C4-2B (cell line): ENCODE results near the gene DEPP1.

Source experiments
- H3K27ac ChIP-seq: fragments of 450-650 bp; 2 replicates; pipeline ENCODE4 v1.5.1; 2017
- CTCF ChIP-seq: fragments of 450-650 bp; conservative IDR thresholded peaks from 2 replicates; pipeline ENCODE4 v1.5.1; 2017; ENCODE audit warnings: mild to moderate bottlenecking
- ZFX ChIP-seq: fragments of 450-650 bp; IDR thresholded peaks from 2 replicates; pipeline ENCODE4 v1.6.1; 2017

Gene DEPP1

GRCh38 chr10:44960482-44961229 lies 18.0 kb downstream of the DEPP1 start:
- no peak overlapping the region for H3K27ac ChIP-seq
- no peak for TF ChIP-seq ZFX
- no peak for TF ChIP-seq CTCF

- H3K27ac ChIP-seq = peak overlapping the region; percentile 87; the same call in 1 of the 2 replicates
- TF ChIP-seq ZFX (no peak), CTCF (no peak)
These were observed 18.5 kb downstream of the DEPP1 start for GRCh38 chr10:44960088-44960460.

- peak within 1 kb of the TSS; percentile 87 for H3K27ac ChIP-seq
- TF ChIP-seq CTCF = no peak
- TF ChIP-seq ZFX = peak; percentile 92
These were observed 19.1 kb downstream of the DEPP1 start, which contains the start of gene RASSF4 for GRCh38 chr10:44959247-44960087. RASSF4 (plus strand) TSS chr10:44959802; CDS start chr10:44970203, 10,401 bp downstream.

GRCh38 chr10:44958898-44959246 lies 19.7 kb downstream of the DEPP1 start:
- peak overlapping the region; percentile 87 for H3K27ac ChIP-seq
- no peak for TF ChIP-seq CTCF
- TF ChIP-seq ZFX = no peak

GRCh38 chr10:44958196-44958897 lies 20.3 kb downstream of the DEPP1 start:
- peak overlapping the region; percentile 87 for H3K27ac ChIP-seq
- TF ChIP-seq ZFX (no peak), CTCF (no peak)

- TF ChIP-seq CTCF (no peak), ZFX (no peak)
- no peak overlapping the region for H3K27ac ChIP-seq
These were observed 21.6 kb downstream of the DEPP1 start for GRCh38 chr10:44956717-44957706.
